Prostate gland (tissue), 2 donors: ENCODE data around the gene ZFHX3. TPM values are rescaled to one million over a fixed set of nuclear protein-coding genes. Genes with fewer than 3 reads are reported as not detected.

Experiments used
- DNase-seq: peaks from one replicate; pipeline ENCODE4 v3.0.0-alpha.2; 2019; ENCODE audit warnings: low spot score
- H3K27ac ChIP-seq, 2 donors: fragments of 200-600 bp; sonication (generic); 2 replicates each; pipeline ENCODE4 v1.5.1; 2017 to 2019
- H3K27me3 ChIP-seq: fragments of 200-600 bp; sonication (generic); replicated peaks from 2 replicates; pipeline ENCODE4 v1.5.1; 2019; ENCODE audit not compliant: insufficient read depth
- H3K36me3 ChIP-seq, 2 donors: fragments of 200-600 bp; sonication (generic); 1 replicate in 1 of 2; 2 replicates in 1 of 2; pipeline versions ENCODE4 v1.5.1 to v1.8.1; 2017 to 2019
- H3K4me1 ChIP-seq: fragments of 200-600 bp; sonication (generic); replicated peaks from 2 replicates; pipeline ENCODE4 v1.5.1; 2019
- H3K4me3 ChIP-seq, 2 donors: fragments of 200-600 bp; sonication (generic); 2 replicates each; pipeline ENCODE4 v1.5.1; 2017 to 2019
- H3K9me3 ChIP-seq: fragments of 200-600 bp; sonication (generic); 2 replicates; pipeline ENCODE4 v1.5.1; 2017
- CTCF ChIP-seq, 4 experiments: fragments of 200-600 bp in 2 of 4; fragments of 450-650 bp in 2 of 4; sonication (generic) in 2 of 4; IDR thresholded peaks; 1 replicate in 3 of 4; 2 replicates in 1 of 4; pipeline ENCODE4 v1.5.1; 2016 to 2019; ENCODE audit warnings: antibody characterized with exemption in 4 of 4, mild to moderate bottlenecking in 2 of 4, moderate library complexity in 2 of 4
- POLR2A ChIP-seq: fragments of 450-650 bp; IDR thresholded peaks from one replicate; pipeline ENCODE4 v1.6.1; 2016; ENCODE audit warnings: antibody characterized with exemption, mild to moderate bottlenecking
- POLR2AphosphoS5 ChIP-seq: sonication (generic); formaldehyde crosslinking; IDR thresholded peaks from one replicate; pipeline ENCODE4 v1.6.1; 2017; ENCODE audit warnings: antibody characterized with exemption
- WGBS: methylation state at CpG from one replicate; pipeline ENCODE4 v1.1.5; 2018; 5-methylcytosine and 5-hydroxymethylcytosine counted together
- intact Hi-C: fragments of 100-400 bp; cut with DNase I; formaldehyde crosslinking; loops from one replicate; pipeline ENCODE4 v1.14.2; 2022
- total RNA-seq, 2 donors: library from RNA; depleted of rRNA; stranded (reverse); fragments of >200 nt; gene quantifications; one replicate each; pipeline ENCODE4 v1.1.0, GENCODE V29; 2016

Gene ZFHX3
- total RNA-seq, 2 donors from 2014 or later, result 51.1 to 53.9 TPM

- WGBS, result 71% methylated on average over 4 of the region's 4 CpGs
- Histone ChIP-seq H3K4me1 (no peaks in the 10 kb centered on the region), H3K9me3 (no peaks in the 10 kb centered on the region), H3K4me3 (no peak overlapping the region), H3K27me3 (no peaks in the 10 kb centered on the region), H3K36me3 (no peaks in the 10 kb centered on the region), H3K27ac (no peak overlapping the region)
- TF ChIP-seq POLR2A (no peak), CTCF (IDR thresholded peaks at IDR 0.05) (no peak)
- intact Hi-C loops, result no loop called here
- DNase-seq, result no peak
Observed at GRCh38 chr16:72783716-72784318, 264.1 kb downstream of the ZFHX3 start.

- H3K9me3 ChIP-seq, result no peaks in the 10 kb centered on the region
- no peaks in the 10 kb centered on the region for H3K4me1 ChIP-seq
- intact Hi-C loops, result no loop called here
- no peak for DNase-seq
- 63% methylated on average over 1 of the region's 1 CpG for WGBS
- TF ChIP-seq POLR2AphosphoS5, result no peak
- TF ChIP-seq CTCF (IDR thresholded peaks at IDR 0.05), result no peak
- TF ChIP-seq POLR2A, result no peak
- no peaks in the 10 kb centered on the region for H3K27me3 ChIP-seq
- no peak overlapping the region for H3K27ac ChIP-seq
- no peak overlapping the region for H3K4me3 ChIP-seq
- no peaks in the 10 kb centered on the region for H3K36me3 ChIP-seq
Observed at GRCh38 chr16:72769876-72770275, 278.1 kb downstream of the ZFHX3 start.

GRCh38 chr16:72768591-72768990 is 279.3 kb downstream of the ZFHX3 start:
- Histone ChIP-seq H3K4me3 (no peak overlapping the region), H3K27me3 (no peaks in the 10 kb centered on the region), H3K27ac (no peak overlapping the region), H3K36me3 (no peaks in the 10 kb centered on the region), H3K4me1 (no peaks in the 10 kb centered on the region), H3K9me3 (no peaks in the 10 kb centered on the region)
- intact Hi-C loops, result no loop called here
- 50% methylated on average over 5 of the region's 5 CpGs for WGBS
- TF ChIP-seq POLR2AphosphoS5, result no peak
- no peak for TF ChIP-seq POLR2A
- TF ChIP-seq CTCF (IDR thresholded peaks at IDR 0.05), result no peak
- no peak for DNase-seq

GRCh38 chr16:72766506-72766905 is 281.4 kb downstream of the ZFHX3 start:
- WGBS, result 95% methylated on average over 2 of the region's 2 CpGs
- H3K27me3 ChIP-seq, result no peaks in the 10 kb centered on the region
- no peaks in the 10 kb centered on the region for H3K9me3 ChIP-seq
- intact Hi-C loops, result no loop called here
- no peak overlapping the region for H3K27ac ChIP-seq
- DNase-seq, result no peak
- TF ChIP-seq POLR2AphosphoS5 (no peak), POLR2A (no peak), CTCF (IDR thresholded peaks at IDR 0.05) (no peak)
- no peak overlapping the region for H3K4me3 ChIP-seq
- H3K36me3 ChIP-seq, result no peaks in the 10 kb centered on the region
- no peaks in the 10 kb centered on the region for H3K4me1 ChIP-seq

- Histone ChIP-seq H3K4me3 (no peak overlapping the region), H3K36me3 (no peaks in the 10 kb centered on the region), H3K27me3 (no peaks in the 10 kb centered on the region), H3K4me1 (no peaks in the 10 kb centered on the region), H3K27ac (no peak overlapping the region), H3K9me3 (no peaks in the 10 kb centered on the region)
- intact Hi-C loops, result no loop called here
- 49% methylated on average over 8 of the region's 8 CpGs for WGBS
- no peak for DNase-seq
- TF ChIP-seq POLR2AphosphoS5 (no peak), CTCF (IDR thresholded peaks at IDR 0.05) (no peak), POLR2A (no peak)
Observed at GRCh38 chr16:72764015-72764654, 283.8 kb downstream of the ZFHX3 start.
